ENCODE results near the gene IRS2. TPM values are rescaled to one million over a fixed set of nuclear protein-coding genes. Genes with fewer than 3 reads are reported as not detected.

Gene IRS2
- total and polyA plus RNA-seq, 3 donors from 2014 or later, result 6.9 to 33.4 (median 23.9) TPM

- intact Hi-C loops (cut with DNase I; ENCODE audit: low total_unique reads), result no loop called here
Measured at GRCh38 chr13:109770436-109770835, 15.9 kb downstream of the IRS2 start.

GRCh38 chr13:109769921-109770320 lies 16.5 kb downstream of the IRS2 start:
- Histone ChIP-seq H3K4me1 (peaks cover 3% of the 10 kb centered on the region), H3K36me3 (ENCODE audit: low read depth, missing control alignments) (no peaks in the 10 kb centered on the region), H3K9me3 (no peaks in the 10 kb centered on the region), H3K27ac (no peak overlapping the region), H3K27me3 (no peaks in the 10 kb centered on the region), H3K4me3 (no peak overlapping the region)
- DNase-seq, result no peak
- TF ChIP-seq POLR2A (IDR thresholded peaks at IDR 0.05), result no peak
- TF ChIP-seq CTCF (IDR thresholded peaks at IDR 0.05), result no peak
- intact Hi-C loops (cut with DNase I; ENCODE audit: low total_unique reads), result no loop called here
- 93 to 97% methylated on average over 5 of the region's 5 CpGs for WGBS, 2 donors

More at GRCh38 chr13:109770436-109770835, 15.9 kb downstream of the IRS2 start:
- TF ChIP-seq CTCF (IDR thresholded peaks at IDR 0.05) (no peak), POLR2A (IDR thresholded peaks at IDR 0.05) (no peak)
- Histone ChIP-seq H3K4me3 (no peak overlapping the region), H3K27me3 (no peaks in the 10 kb centered on the region), H3K9me3 (no peaks in the 10 kb centered on the region), H3K36me3 (ENCODE audit: low read depth, missing control alignments) (no peaks in the 10 kb centered on the region), H3K27ac (no peak overlapping the region), H3K4me1 (peaks cover 3% of the 10 kb centered on the region)
- DNase-seq, result no peak
- WGBS, 2 donors, result 91 to 94% methylated on average over 5 to 6 of the region's 6 CpGs

GRCh38 chr13:109769275-109769674 lies 17.1 kb downstream of the IRS2 start:
- Histone ChIP-seq H3K27me3 (no peaks in the 10 kb centered on the region), H3K4me1 (peaks cover 7% of the 10 kb centered on the region), H3K9me3 (no peaks in the 10 kb centered on the region), H3K27ac (no peak overlapping the region), H3K36me3 (ENCODE audit: low read depth, missing control alignments) (no peaks in the 10 kb centered on the region), H3K4me3 (no peak overlapping the region)
- TF ChIP-seq CTCF (IDR thresholded peaks at IDR 0.05), result no peak
- TF ChIP-seq POLR2A (IDR thresholded peaks at IDR 0.05), result no peak
- intact Hi-C loops (cut with DNase I; ENCODE audit: low total_unique reads), result no loop called here
- no peak for DNase-seq
- 89 to 91% methylated on average over 4 of the region's 4 CpGs for WGBS, 2 donors

- Histone ChIP-seq H3K27me3 (no peaks in the 10 kb centered on the region), H3K4me1 (peaks cover 4% of the 10 kb centered on the region), H3K27ac (no peak overlapping the region), H3K36me3 (ENCODE audit: low read depth, missing control alignments) (no peaks in the 10 kb centered on the region), H3K9me3 (no peaks in the 10 kb centered on the region), H3K4me3 (no peak overlapping the region)
- WGBS, 2 donors, result 93 to 97% methylated on average over 10 of the region's 10 CpGs
- no peak for TF ChIP-seq CTCF (IDR thresholded peaks at IDR 0.05)
- TF ChIP-seq POLR2A (IDR thresholded peaks at IDR 0.05), result no peak
- DNase-seq, result no peak
- intact Hi-C loops (cut with DNase I; ENCODE audit: low total_unique reads), result no loop called here
Measured at GRCh38 chr13:109768616-109769015, 17.8 kb downstream of the IRS2 start.

- intact Hi-C loops (cut with DNase I; ENCODE audit: low total_unique reads), result no loop called here
- Histone ChIP-seq H3K27ac (no peak overlapping the region), H3K27me3 (no peaks in the 10 kb centered on the region), H3K4me3 (no peak overlapping the region), H3K4me1 (peaks cover 4% of the 10 kb centered on the region), H3K9me3 (no peaks in the 10 kb centered on the region), H3K36me3 (ENCODE audit: low read depth, missing control alignments) (no peaks in the 10 kb centered on the region)
- WGBS, 2 donors, result 94% methylated on average over 2 of the region's 2 CpGs
- DNase-seq, result no peak
- TF ChIP-seq POLR2A (IDR thresholded peaks at IDR 0.05) (no peak), CTCF (IDR thresholded peaks at IDR 0.05) (no peak)
Measured at GRCh38 chr13:109768176-109768575, 18.2 kb downstream of the IRS2 start.

Measured in testis (tissue), 3 donors.